Esophagus squamous epithelium (tissue), 5 donors: ENCODE data around the gene DLGAP1. TPM values are rescaled to one million over a fixed set of nuclear protein-coding genes. Genes with fewer than 3 reads are reported as not detected.

Experiments
- DNase-seq: peaks from one replicate; lab custom pipeline; 2025; lab: John Stamatoyannopoulos, UW
- H3K27ac ChIP-seq, 4 donors: fragments of 200-600 bp; sonication (generic); one replicate each; pipeline ENCODE4 v1.5.1; 2016 to 2019; ENCODE audit warnings: mild to moderate bottlenecking in 1 of 4
- H3K27me3 ChIP-seq, 4 donors: fragments of 200-600 bp; sonication (generic); 1 replicate in 3 of 4; 2 replicates in 1 of 4; pipeline versions ENCODE4 v1.5.1 to v1.6.0; 2017 to 2021; ENCODE audit warnings: antibody characterized with exemption in 1 of 4
- H3K36me3 ChIP-seq, 3 donors: fragments of 200-600 bp; sonication (generic); one replicate each; pipeline ENCODE4 v1.5.1; 2016 to 2019
- H3K4me1 ChIP-seq, 3 donors: fragments of 200-600 bp; sonication (generic); one replicate each; pipeline ENCODE4 v1.5.1; 2017 to 2019
- H3K4me3 ChIP-seq, 4 donors: fragments of 200-600 bp; sonication (generic); 1 replicate in 3 of 4; 2 replicates in 1 of 4; pipeline ENCODE4 v1.5.1; 2016 to 2019; ENCODE audit warnings: mild to moderate bottlenecking in 2 of 4, moderate library complexity in 1 of 4
- H3K9me3 ChIP-seq, 3 donors: fragments of 200-600 bp; sonication (generic); one replicate each; pipeline ENCODE4 v1.5.1; 2016 to 2019
- CTCF ChIP-seq, 6 experiments: fragments of 450-650 bp in 4 of 6; fragments of 200-600 bp in 2 of 6; sonication (generic) in 2 of 6; IDR thresholded peaks; one replicate each; pipeline ENCODE4 v1.5.1; 2016 to 2019; ENCODE audit warnings: antibody characterized with exemption in 6 of 6, mild to moderate bottlenecking in 4 of 6, moderate library complexity in 4 of 6
- POLR2A ChIP-seq, 4 donors: fragments of 450-650 bp; IDR thresholded peaks; one replicate each; pipeline ENCODE4 v1.6.1; 2017; ENCODE audit warnings: antibody characterized with exemption in 4 of 4, mild to moderate bottlenecking in 4 of 4, moderate library complexity in 3 of 4
- WGBS, 2 donors: methylation state at CpG; one replicate each; pipeline ENCODE4 v1.1.5; 2018; 5-methylcytosine and 5-hydroxymethylcytosine counted together
- intact Hi-C: fragments of 100-400 bp; cut with DNase I; formaldehyde crosslinking; loops from one replicate; pipeline ENCODE4 v1.15.0; 2022
- total RNA-seq, 4 donors: library from RNA; depleted of rRNA; stranded (reverse); fragments of >200 nt; gene quantifications; one replicate each; pipeline ENCODE4 v1.1.0, GENCODE V29; 2016
- donor health status: DM: yes; HTN: yes; CAD: no.

Gene DLGAP1
- total RNA-seq, 4 donors from 2014 or later = 0.09 to 1.5 (median 0.52) TPM

DNA sequence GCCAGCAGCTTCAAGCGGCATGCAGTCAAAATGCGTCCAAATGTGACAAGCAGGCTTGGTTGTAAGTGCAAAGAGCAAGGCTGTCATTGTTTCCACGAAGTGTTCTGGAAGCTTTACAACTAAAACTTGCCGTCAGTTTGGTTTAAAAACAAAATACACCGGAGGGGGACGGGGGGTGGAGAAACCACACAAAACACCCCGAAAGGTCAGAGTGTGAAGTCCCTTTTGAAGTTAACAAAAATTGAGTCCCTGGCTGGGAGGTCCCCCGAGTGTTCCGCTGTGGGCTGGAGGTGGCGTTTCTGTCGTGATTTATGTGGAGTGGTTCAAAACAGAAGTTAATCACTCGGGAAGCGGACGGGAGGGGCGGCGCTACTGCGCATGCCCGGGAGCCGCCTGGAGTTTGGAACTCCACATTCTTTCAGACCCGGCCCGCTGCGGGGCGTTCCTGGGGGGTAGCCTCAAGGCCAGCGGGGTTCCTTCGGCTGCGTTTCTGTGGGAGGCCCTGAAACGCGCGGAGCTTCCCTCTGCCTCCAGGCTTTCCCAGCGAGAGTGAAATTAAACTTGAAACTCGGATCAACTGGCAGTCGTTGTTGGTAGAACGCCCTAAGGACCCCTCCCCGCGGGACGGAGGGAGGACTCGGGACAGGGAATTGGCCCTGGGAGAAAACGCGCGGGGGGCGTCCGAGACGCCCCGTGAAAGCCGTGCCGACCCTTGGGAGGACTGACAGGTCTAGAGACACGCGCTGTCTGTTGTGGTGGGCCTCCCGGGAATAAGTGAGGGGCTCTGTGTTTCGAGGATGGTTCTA is 1003.7 kb downstream of the DLGAP1 start:
- Histone ChIP-seq H3K27ac (peak overlapping the region; percentile 97 to 99 (median 99)), H3K27me3 (no peaks in the 10 kb centered on the region), H3K4me3 (peak overlapping the region; percentile 80 to 95 (median 83)), H3K36me3 (peaks cover 0 to 4% (median 0%) of the 10 kb centered on the region in 3 donors), H3K9me3 (no peaks in the 10 kb centered on the region), H3K4me1 (peaks cover 9 to 57% (median 25%) of the 10 kb centered on the region in 3 donors)
- intact Hi-C loops = loop anchor here (5.0 to 10.0 kb wide), 3 partner anchors 151 to 213 kb away; partner anchors contain the start of gene MYL12B
- peak in 2 of 6 experiments; percentile 8 to 22 for TF ChIP-seq CTCF (IDR thresholded peaks at IDR 0.05)
- peak in 3 of 4 donors; percentile 86 to 98 (median 92) for TF ChIP-seq POLR2A (IDR thresholded peaks at IDR 0.05)
- DNase-seq = peak; percentile 52
- WGBS, 2 donors = 0 to 1% methylated on average over 24 to 29 of the region's 50 CpGs

- WGBS, 2 donors = 0% methylated on average over 1 to 6 of the region's 30 CpGs
- intact Hi-C loops = loop anchor here (5.0 to 10.0 kb wide), 3 partner anchors 152 to 214 kb away; partner anchors contain the start of gene MYL12B
Observed at GRCh38 chr18:3450799-3451182, 1004.3 kb downstream of the DLGAP1 start.

DNA sequence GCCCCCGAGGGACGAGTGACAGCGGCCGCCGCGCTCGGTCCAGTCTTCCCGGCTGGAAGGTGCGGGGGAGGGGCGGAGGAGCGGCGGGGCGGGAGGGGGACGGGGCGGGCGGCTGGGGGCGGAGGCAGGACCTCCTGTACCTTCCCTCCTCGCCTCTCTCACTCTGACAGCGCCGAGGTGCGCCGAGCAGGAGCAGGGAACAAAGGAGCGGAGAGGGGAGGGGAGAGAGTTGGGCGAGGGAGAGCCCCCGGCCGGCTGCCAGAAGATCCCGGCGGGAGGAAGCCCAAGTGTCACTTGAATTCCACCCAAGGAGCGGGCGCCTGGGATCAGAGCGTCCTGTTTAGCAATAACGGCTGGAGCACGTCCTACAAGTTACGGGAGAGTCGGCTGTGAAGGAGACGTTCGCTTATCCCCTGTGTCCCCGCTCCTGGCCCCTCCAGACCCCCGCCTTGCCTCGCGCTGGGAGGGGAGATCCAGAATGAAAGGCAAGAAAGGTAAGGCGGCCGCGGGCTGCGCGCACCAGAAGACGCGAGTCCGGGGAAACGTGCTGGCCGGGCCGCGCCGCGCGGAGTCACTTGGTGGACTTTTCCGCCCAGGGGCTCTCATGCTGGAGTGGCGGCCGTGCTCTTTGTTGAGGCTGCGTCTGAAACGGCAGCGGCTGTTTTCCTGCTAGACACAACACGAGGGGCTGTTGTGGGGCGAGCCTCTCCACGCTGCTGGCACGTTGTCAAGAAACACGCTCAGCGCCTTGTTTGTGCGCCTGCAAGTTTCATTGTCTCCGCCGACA is 1004.9 kb downstream of the DLGAP1 start, which contains the start of gene TGIF1:
TSS of gene TGIF1 (plus strand) at position 161 of the 787 bp plus-strand sequence. CDS start at position 479, 318 bp downstream.
- peaks cover 10 to 52% (median 17%) of the 10 kb centered on the region in 3 donors for H3K4me1 ChIP-seq
- intact Hi-C loops = loop anchor here (5.0 to 10.0 kb wide), 3 partner anchors 152 to 215 kb away; partner anchors contain the start of gene MYL12B
- no peak for TF ChIP-seq CTCF (IDR thresholded peaks at IDR 0.05)
- peak in 3 of 4 donors; percentile 25 to 83 (median 81) for TF ChIP-seq POLR2A (IDR thresholded peaks at IDR 0.05)
- DNase-seq = peak; percentile 45
- no peaks in the 10 kb centered on the region for H3K27me3 ChIP-seq
- H3K27ac ChIP-seq = peak within 1 kb of the TSS; percentile 97 to 99 (median 99)
- no peaks in the 10 kb centered on the region for H3K36me3 ChIP-seq
- no peaks in the 10 kb centered on the region for H3K9me3 ChIP-seq
- H3K4me3 ChIP-seq = peak within 1 kb of the TSS; percentile 80 to 95 (median 83)
- WGBS, 2 donors = 0% methylated on average over 10 of the region's 71 CpGs; no CpG with 5 or more reads in 1 of the 2 donors

More at GRCh38 chr18:3450799-3451182, 1004.3 kb downstream of the DLGAP1 start:
- no peaks in the 10 kb centered on the region for H3K36me3 ChIP-seq
- peak overlapping the region; percentile 97 to 99 (median 99) for H3K27ac ChIP-seq
- TF ChIP-seq CTCF (IDR thresholded peaks at IDR 0.05) (no peak), POLR2A (IDR thresholded peaks at IDR 0.05) (no peak)
- no peaks in the 10 kb centered on the region for H3K27me3 ChIP-seq
- H3K9me3 ChIP-seq = no peaks in the 10 kb centered on the region
- H3K4me3 ChIP-seq = peak overlapping the region; percentile 80 to 95 (median 83)
- DNase-seq = no peak
- peaks cover 10 to 57% (median 23%) of the 10 kb centered on the region in 3 donors for H3K4me1 ChIP-seq

GRCh38 chr18:3449512-3450011 is 1005.5 kb downstream of the DLGAP1 start:
- peak; percentile 67 for DNase-seq
- no peaks in the 10 kb centered on the region for H3K27me3 ChIP-seq
- TF ChIP-seq CTCF (IDR thresholded peaks at IDR 0.05) (no peak), POLR2A (IDR thresholded peaks at IDR 0.05) (no peak)
- no peaks in the 10 kb centered on the region for H3K36me3 ChIP-seq
- peak overlapping the region; percentile 80 to 95 (median 83) for H3K4me3 ChIP-seq
- peak overlapping the region; percentile 97 to 99 (median 99) for H3K27ac ChIP-seq
- intact Hi-C loops = loop anchor here (5.0 to 10.0 kb wide), 5 partner anchors 143 to 215 kb away; partner anchors contain the start of gene MYL12B
- H3K4me1 ChIP-seq = peaks cover 10 to 46% (median 12%) of the 10 kb centered on the region in 3 donors
- no peaks in the 10 kb centered on the region for H3K9me3 ChIP-seq
- 8% methylated on average over 2 of the region's 47 CpGs; no CpG with 5 or more reads in 1 of the 2 donors for WGBS, 2 donors
